Myocyte (in vitro differentiated cells): ENCODE measurements around the gene MDM4. TPM values are rescaled to one million over a fixed set of nuclear protein-coding genes. Genes with fewer than 3 reads are reported as not detected.

Experiments used
- DNase-seq: peaks from one replicate; pipeline ENCODE4 v3.0.0-alpha.2; 2012; ENCODE audit warnings: low read depth
- total RNA-seq: library from RNA; depleted of rRNA; stranded (reverse); fragments of >200 nt; gene quantifications from 2 replicates; pipeline ENCODE4 v1.2.3, GENCODE V29; 2014

Gene MDM4
- total RNA-seq, 1 donor from 2014 or later = 27.7 TPM

DNA sequence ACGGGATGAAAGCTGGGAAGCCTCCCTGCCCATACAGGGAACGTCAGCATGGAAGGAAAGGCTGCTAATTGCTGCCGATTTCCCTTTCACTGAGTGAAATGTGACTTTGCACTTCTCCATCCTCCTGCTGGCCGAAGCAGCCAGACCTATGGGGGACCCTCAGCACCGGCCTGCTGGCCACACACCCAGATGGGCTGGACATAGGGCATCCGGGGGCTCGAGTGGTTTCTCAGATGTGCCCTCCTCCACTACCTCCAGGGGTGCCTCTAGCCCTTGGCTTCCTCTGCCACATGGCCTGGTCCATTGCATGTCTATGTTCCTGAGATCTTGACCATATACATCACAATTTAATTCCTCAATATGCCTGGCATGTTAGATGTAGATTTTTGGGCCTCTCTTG is 89.6 kb downstream of the MDM4 start:
- DNase-seq = no peak

Other genes with a start within 250 kb of the MDM4 start
- 16.7 and 18.7 TPM in 2 replicates for gene PLEKHA6, start 156.5 kb upstream of the MDM4 start, total RNA-seq
- gene PPP1R15B, start 104.6 kb upstream of the MDM4 start, total RNA-seq = 30.5 and 32.3 TPM in 2 replicates
- 4.9 and 5.6 TPM in 2 replicates for gene PIK3C2B, start 21.6 kb upstream of the MDM4 start, total RNA-seq
- 0.13 TPM in 1 of 2 replicates, not detected in the other for gene LRRN2, start 169.3 kb downstream of the MDM4 start, total RNA-seq